AG09309 (cell line): ENCODE data around the gene SNORC.
A peak's percentile ranks its signal among the peaks of the same experiment; 100 is the strongest.

Experiments used
- DNase-seq: peaks from one replicate; pipeline ENCODE4 v3.0.0-alpha.2; 2010; ENCODE audit warnings: low read depth
- H3K4me3 ChIP-seq: 2 replicates; pipeline ENCODE4 v1.5.1; 2011; ENCODE audit warnings: mild to moderate bottlenecking, low read depth, low read length, moderate library complexity; ENCODE audit not compliant: control insufficient read depth
- TF ChIP-seq, protein P1 (sequence below): IDR thresholded peaks from 2 replicates; pipeline ENCODE4 v1.5.1; 2011; ENCODE audit warnings: mild to moderate bottlenecking, low read depth, low read length, inconsistent platforms; ENCODE audit not compliant: insufficient read depth, control insufficient read depth; ENCODE audit errors: missing control alignments

SNORC gene

DNA sequence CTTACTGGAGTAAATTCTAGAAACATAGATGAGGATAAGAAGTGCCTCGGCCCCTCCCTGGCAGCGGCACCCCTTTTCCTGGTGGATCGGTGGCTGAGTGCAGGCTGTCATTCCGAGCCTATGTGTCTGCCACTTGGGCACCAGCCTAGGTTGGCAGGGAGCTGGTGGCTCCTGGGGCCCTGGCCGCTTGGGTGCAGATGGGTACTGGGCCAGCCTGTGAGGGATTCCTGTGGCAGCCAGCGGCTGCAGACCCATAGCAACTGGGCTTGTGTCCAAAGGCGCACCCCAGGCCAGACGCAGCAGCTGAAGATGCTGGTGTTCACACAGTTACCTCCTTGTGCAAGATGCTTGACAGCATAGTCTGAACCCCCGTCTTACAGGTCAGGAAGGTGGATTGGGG lies 2.8 kb downstream of the SNORC start:
- TF ChIP-seq, protein P1, sequence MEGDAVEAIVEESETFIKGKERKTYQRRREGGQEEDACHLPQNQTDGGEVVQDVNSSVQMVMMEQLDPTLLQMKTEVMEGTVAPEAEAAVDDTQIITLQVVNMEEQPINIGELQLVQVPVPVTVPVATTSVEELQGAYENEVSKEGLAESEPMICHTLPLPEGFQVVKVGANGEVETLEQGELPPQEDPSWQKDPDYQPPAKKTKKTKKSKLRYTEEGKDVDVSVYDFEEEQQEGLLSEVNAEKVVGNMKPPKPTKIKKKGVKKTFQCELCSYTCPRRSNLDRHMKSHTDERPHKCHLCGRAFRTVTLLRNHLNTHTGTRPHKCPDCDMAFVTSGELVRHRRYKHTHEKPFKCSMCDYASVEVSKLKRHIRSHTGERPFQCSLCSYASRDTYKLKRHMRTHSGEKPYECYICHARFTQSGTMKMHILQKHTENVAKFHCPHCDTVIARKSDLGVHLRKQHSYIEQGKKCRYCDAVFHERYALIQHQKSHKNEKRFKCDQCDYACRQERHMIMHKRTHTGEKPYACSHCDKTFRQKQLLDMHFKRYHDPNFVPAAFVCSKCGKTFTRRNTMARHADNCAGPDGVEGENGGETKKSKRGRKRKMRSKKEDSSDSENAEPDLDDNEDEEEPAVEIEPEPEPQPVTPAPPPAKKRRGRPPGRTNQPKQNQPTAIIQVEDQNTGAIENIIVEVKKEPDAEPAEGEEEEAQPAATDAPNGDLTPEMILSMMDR: no peak
- no peak overlapping the region for H3K4me3 ChIP-seq
- DNase-seq: no peak

DNA sequence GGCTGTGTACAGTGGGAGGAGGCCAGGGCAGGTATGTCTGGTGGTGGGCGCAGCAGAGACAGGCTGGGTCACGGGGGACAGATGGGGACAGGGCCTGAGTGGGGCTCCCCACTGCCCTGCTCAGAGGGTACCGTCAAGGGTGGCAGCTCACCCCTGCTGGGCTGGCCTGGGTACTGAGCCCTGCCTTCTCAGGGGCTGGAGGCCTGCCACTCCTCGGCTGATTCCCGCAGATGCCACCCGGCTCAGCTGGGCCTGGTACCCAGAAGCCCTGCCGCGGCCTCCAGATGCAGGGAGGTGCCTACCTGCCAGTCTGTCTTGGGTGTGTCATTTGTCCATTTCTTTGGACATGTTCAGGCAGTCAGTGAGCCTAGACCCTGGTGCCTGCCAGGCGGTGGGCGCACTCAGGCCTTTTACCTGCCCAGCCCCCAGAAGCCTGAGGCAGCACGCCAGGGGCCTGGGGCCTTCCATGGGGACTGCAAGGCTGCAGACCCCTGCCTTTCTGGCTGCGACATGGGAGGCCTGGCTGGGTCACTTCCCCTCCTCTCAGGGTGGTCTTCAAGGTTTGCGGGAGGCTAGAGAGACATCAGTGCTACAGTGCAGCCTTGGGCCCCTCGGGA lies 3.3 kb downstream of the SNORC start:
- no peak for DNase-seq
- no peak overlapping the region for H3K4me3 ChIP-seq
- TF ChIP-seq, protein P1: no peak

- TF ChIP-seq, protein P1: no peak
- no peak overlapping the region for H3K4me3 ChIP-seq
- DNase-seq: no peak
Measured at GRCh38 chr2:232873909-232874641, 4.0 kb downstream of the SNORC start.

DNA sequence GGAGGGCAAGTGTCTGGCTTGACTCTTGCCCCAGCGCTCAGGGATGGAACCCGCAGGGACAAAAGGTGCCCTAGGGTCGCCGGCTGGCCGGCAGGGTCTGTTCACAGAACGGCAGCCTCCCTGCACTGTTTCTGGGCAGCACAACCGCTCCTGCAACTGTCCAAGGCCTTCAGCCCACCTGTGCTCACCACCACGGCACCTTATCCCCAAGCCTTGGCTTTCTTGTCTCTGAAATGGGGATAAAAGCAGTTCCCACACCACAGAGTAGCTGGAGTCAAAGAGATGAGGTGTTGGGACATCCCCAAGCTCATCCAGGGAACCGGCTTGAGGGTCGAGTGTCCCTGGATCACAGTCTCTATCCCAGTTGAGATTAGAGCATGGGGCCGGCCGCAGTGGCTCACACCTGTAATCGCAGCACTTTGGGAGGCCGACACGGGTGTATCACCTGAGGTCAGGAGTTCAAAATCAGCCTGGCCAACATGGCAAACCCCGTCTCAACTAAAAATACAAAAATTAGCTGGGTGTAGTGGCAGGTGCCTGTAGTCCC lies 4.7 kb downstream of the SNORC start:
- TF ChIP-seq, protein P1: no peak

DNA sequence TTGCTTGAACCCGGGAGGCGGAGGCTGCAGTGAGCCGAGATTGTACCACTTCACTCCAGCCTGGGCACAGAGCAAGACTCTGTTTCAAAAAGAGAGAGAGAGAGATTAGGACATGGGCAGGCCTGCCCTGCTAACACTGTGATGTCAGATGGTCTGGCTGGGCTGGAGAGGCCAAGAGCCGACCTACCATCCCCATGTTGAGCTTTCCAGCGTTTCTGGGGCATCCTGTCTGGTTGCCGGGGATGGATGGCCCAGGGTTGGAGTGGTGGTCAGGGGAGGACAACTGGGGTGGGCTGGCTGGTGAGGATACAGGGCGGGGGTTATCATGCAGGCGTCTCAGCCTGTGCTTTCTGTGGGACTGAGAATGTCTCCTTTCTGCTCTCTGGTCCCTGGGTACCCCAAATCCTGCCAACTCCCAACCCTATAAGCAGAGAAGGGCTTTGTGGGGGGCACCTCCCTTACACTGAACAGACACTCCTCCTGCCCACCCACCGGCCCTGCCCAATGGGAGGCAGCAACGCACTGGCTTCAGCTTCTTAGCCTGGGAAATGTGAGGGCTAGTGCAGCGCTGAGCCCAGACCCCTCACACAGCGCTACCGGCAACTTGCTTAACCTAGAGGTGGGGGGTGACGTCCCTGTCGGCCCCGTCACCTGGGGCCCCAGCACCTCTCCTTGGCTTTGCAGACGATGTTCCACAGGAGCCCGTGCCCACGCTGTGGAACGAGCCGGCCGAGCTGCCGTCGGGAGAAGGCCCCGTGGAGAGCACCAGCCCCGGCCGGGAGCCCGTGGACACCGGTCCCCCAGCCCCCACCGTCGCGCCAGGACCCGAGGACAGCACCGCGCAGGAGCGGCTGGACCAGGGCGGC lies 5.4 kb downstream of the SNORC start:
- TF ChIP-seq, protein P1: peak; percentile 31
- DNase-seq: no peak
- H3K4me3 ChIP-seq: no peak overlapping the region

More for the DNA sequence above, 4.7 kb downstream of the SNORC start:
- no peak for DNase-seq
- H3K4me3 ChIP-seq: no peak overlapping the region
